Suppressor macrophage treated with lipopolysaccharide for 4 hours (primary cell): ENCODE measurements around the gene INO80.
"Not testable (repeated sequence)": the region's sequence is repeated elsewhere in the genome, so short reads cannot be mapped to it uniquely, and the experiment has no call there.

Experiments
- DNase-seq: peaks from one replicate; pipeline ENCODE4 v3.0.0-alpha.2; 2020

Gene INO80, protein sequence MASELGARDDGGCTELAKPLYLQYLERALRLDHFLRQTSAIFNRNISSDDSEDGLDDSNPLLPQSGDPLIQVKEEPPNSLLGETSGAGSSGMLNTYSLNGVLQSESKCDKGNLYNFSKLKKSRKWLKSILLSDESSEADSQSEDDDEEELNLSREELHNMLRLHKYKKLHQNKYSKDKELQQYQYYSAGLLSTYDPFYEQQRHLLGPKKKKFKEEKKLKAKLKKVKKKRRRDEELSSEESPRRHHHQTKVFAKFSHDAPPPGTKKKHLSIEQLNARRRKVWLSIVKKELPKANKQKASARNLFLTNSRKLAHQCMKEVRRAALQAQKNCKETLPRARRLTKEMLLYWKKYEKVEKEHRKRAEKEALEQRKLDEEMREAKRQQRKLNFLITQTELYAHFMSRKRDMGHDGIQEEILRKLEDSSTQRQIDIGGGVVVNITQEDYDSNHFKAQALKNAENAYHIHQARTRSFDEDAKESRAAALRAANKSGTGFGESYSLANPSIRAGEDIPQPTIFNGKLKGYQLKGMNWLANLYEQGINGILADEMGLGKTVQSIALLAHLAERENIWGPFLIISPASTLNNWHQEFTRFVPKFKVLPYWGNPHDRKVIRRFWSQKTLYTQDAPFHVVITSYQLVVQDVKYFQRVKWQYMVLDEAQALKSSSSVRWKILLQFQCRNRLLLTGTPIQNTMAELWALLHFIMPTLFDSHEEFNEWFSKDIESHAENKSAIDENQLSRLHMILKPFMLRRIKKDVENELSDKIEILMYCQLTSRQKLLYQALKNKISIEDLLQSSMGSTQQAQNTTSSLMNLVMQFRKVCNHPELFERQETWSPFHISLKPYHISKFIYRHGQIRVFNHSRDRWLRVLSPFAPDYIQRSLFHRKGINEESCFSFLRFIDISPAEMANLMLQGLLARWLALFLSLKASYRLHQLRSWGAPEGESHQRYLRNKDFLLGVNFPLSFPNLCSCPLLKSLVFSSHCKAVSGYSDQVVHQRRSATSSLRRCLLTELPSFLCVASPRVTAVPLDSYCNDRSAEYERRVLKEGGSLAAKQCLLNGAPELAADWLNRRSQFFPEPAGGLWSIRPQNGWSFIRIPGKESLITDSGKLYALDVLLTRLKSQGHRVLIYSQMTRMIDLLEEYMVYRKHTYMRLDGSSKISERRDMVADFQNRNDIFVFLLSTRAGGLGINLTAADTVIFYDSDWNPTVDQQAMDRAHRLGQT (N-terminal part only)

DNA sequence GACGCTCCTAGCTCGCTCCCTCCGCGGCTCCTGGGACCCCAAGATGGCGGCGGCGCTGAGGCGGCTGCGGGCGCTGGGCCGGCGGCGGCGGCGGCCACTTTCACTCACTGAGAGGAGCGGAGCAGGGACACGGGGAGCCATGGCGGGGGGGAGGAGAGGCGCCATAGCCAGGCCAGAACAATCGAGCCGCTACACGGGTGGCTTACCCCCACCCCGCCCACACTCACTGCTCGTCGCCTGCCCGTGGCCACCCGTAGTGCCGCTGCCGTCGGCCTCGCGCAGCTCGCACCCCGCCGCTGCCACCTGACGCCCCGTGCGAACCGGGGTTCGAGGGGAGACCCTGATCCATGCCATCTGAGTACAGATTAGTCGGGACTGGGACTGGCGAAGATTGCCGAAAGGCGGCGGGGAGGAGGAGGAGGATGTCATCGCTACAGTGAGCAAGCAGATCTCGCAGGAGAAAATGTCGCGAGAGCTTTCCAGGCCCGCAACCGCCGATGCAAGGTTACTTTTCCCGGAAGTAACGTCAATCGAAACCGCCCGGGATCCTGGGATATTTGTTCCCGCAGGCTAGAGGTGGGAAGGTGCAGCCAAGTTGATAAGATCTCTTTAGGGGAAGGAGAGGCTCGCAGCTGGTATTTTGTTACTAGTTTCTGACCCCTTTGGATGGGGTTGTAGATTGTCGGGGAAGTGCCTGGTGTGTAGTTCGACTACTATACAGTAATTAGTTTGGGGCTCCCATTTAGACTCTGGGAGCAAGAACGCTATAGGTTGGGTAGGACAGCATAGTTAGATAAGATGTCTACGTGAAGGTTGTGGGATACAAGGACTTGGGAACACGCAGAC lies at the start of gene INO80:
Gene INO80 (minus strand): TSS at position 165 of the 846 bp plus-strand sequence. CDS start 19,970 bp downstream, outside the sequence.
- DNase-seq = peak; percentile 99

DNA sequence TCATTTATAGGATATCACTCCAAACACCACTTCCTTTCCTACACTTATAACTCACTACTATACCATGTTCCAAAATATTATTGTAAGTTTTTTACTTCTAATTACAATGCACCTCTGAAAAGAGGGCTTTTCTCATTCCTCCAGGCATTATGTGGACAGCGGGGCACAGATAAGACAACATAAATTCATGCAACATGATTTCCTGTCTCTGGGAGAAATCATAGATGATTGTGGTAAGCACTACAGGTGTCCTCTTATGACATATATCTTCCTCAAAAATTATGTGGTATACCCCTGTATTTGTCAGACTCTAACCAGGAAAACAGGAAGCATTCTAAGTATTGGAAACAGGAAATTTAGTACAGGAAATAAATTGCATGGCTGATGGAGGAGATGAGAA lies 45.7 kb upstream of the INO80 start:
- no peak for DNase-seq

DNA sequence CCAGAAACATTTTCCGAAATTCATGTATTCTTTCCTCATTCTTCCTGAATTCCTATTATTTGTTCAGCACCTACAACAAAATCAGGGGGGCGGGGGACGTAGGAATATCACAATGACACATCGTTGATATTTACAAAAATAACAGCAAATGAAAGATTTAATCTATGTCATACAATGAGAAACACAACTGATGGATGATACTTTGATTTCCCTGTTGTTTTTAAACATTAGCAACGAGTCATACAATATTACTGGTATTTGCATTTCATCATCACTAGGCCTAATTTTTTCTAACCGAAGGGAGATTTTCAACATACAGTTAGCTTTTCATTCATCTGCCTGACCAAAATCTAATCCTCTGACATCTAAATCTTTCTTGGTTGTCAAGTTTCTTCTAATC lies 45.3 kb upstream of the INO80 start:
- peak; percentile 25 for DNase-seq

DNA sequence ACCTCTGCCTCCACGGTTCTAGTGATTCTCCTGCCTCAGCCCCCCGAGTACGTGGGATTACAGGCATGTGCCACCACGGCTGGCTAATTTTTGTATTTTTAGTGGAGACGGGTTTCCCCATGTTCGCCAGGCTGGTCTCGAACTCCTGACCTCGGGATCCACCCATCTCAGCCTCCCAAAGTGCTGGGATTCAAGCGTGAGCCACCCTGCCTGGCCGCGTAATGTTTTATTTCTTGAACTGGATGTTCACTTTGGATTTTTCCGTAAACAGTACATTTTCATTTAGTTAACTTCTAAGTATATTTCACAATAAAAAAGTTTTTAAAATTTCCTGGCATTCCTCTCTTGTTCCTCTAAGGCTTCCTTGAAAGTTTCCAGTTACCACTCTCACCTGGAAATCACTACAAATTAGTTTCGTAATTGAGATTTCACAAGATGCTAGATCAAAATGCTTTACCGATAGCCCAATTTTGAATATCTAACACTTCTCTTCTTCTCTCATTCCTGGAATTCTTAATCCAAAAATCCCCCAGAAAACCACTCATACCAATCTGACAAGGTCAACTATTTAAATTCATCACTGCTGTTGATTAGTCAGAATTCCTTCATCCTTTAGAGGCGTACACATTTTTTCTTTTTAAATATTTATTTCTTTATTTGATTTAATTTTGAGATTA lies 44.7 kb upstream of the INO80 start:
- DNase-seq = peak; percentile 23

DNA sequence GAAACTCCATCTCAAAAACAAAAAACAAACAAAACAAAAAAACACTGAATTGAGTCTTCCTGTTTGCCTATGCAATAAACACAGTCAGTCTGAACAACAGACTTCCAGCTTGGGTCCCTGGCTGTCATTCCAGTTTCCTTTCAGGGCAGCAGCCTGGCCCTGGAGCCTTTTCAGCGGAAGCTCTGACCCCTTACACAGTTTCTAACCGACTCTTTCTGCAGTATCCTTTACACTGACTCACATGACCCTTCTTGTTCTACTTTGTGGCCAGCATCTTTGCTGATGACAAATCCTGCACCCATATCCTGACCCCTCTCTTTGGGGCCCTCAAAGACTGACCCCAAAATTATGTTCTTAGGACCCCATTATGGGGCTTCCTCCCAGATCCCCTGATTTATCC lies 38.3 kb upstream of the INO80 start:
- no peak for DNase-seq

DNA sequence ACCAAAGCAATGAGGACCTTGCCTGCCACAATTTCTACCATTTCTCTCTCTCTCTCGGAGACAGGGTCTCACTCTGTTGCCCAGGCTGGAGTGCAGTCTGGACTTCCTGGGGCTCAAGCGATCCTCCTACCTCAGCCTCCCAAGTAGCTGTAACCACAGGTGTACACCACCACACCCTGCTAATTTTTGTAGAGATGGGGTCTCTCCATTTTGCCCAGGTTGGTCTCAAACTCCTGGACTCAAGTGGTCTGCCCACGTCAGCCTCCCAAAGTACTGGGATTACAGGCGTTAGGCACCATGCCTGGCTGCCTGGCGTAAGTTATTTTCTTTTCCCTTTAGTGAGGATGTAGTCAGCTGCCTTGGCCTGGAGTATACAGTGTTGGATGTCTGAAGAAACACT lies 37.7 kb upstream of the INO80 start:
- no peak for DNase-seq

DNA sequence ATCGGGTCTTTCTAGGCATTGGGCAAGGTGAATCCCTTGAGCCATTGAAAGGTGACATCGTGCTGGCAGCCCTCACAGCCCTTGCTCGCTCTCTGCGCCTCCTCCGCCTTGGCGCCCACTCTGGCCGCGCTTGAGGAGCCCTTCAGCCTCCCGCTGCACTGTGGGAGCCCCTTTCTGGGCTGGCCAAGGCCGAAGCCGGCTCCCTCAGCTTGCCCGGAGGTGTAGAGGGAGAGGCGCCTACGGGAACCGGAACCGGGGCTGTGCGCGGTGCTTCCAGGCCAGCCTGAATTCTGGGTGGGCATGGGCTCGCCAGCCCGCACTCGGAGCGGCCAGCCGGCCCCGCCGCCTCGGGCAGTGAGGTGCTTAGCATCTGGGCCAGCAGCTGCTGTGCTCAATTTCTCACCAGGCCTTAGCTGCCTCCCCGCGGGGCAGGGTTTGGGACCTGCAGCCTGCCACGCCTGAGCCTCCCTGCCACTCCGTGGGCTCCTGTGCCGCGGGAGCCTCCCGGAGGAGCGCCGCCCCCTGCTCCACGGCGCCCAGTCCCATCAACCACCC lies 35.4 kb upstream of the INO80 start:
- DNase-seq = no peak

DNA sequence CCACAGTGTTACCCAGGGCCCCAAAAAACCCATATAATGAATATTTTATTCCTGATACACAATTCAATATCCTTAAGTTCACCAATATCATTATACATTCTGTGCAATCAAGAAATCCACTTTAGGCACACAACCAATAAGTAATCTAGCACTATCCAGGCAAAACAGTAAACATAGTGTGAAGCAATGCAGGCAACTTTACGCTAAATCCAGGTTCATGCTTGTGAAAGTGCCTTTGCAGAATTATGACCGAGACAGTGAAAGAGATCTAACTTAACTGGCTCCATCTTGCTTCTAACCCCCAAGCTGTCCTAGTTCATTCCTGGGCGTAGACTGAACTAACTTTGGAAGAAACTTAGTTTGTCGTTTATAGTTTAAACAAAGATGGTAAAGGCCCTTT lies 34.2 kb upstream of the INO80 start:
- no peak for DNase-seq

DNA sequence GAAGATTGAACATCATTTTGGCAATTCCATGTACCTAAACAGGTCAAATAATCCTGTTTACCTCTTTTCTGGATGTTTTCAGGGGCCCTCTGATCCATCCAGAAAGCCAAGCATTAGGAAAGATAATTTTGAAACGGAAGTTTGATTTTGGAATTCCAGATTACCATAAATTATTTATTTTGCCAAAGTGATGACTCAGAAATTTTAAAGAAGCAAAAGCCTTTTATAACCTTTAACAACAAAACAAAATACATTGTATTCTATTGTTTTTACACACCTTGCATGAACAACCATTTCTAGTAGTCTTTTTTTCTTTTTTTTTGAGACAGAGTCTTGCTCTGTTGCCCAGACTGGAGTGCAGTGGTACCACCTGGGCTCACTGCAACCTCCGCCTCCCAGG lies 32.0 kb upstream of the INO80 start:
- no peak for DNase-seq

DNA sequence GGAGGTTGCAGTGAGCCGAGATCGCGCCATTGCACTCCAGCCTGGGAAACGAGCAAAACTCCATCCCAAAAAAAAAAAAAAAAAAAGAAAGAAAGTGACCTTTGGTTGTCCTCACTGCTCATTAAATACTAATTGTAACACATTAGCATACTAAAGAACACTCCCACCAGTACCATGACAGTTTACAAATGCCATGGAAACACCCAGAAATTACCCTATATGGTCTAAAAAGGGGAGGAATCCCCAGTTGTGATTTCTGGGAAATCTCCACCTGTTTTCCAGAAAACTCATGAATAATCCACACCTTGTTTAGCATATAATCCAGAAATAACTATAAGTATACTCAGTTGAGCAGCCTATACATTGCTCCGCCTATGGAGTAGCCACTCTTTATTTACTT lies 23.5 kb upstream of the INO80 start:
- DNase-seq = no peak

DNA sequence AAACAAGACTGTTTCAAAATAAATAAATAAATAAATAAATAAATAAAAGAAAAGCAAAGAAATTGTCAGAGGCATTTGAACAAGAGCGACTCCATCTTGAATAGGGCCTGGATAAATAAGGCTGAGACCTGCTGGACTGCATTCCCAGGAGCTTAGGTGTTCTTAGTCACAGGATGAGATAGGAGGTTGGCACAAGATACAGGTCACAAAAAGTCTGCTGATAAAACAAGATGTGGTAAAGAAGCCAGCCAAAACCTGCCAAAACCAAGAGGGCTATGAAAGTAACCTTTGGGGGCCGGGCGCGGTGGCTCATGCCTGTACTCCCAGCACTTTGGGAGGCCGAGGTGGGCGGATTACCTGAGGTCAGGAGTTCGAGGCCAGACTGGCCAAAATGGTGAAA lies 23.0 kb upstream of the INO80 start:
- not testable (repeated sequence) for DNase-seq

DNA sequence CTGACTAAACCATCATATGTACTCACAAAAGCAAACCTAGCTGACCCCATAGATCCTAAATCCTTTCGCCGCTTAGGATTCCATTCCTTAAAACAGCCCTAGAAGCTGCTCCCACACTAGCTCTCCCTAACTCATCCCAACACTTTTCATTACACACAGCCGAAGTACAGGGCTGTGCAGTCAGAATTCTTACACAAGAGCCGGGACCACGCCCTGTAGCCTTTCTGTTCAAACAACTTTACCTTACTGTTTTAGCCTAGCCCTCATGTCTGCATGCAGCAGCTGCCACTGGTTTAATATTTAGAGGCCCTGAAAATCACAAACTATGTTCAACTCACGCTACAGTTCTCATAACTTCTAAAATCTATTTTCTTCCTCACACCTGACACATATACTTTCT lies 19.5 kb upstream of the INO80 start:
- DNase-seq = not testable (repeated sequence)

DNA sequence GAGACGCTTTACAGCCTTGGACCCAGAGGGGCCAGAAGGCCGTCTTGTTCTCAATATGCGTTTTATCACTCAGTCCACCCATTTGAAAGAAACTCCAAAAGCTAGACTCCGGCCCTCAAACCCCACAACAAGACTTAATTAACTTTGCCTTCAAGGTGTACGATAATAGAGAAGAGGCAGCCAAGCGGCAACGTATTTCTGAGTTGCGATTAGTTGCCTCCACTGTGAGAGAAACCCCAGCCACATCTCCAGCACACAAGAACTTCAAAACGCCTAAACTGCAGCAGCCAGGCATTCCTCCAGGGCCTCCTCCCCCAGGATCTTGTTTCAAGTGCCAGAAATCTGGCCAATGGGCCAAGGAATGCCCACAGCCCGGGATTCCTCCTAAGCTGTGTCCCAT lies 17.4 kb upstream of the INO80 start:
- no peak for DNase-seq

DNA sequence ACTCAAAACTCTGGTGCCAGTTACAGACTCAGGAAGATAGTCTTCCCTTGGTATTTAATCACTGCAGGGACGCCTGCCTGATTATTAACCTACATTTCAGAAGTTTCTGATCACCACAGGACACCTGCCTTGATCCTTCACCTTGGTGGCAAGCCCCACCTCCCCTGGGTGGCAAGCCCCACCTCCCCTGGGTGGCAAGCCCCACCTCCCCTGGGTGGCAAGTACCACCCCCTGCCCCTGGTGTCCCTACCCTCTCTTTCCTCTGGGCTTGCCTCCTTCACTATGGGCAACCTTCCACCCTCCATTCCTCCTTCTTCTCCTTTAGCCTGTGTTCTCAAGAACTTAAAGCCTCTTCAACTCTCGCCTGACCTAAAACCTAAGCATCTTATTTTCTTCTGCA lies 16.0 kb upstream of the INO80 start:
- DNase-seq = not testable (repeated sequence)

DNA sequence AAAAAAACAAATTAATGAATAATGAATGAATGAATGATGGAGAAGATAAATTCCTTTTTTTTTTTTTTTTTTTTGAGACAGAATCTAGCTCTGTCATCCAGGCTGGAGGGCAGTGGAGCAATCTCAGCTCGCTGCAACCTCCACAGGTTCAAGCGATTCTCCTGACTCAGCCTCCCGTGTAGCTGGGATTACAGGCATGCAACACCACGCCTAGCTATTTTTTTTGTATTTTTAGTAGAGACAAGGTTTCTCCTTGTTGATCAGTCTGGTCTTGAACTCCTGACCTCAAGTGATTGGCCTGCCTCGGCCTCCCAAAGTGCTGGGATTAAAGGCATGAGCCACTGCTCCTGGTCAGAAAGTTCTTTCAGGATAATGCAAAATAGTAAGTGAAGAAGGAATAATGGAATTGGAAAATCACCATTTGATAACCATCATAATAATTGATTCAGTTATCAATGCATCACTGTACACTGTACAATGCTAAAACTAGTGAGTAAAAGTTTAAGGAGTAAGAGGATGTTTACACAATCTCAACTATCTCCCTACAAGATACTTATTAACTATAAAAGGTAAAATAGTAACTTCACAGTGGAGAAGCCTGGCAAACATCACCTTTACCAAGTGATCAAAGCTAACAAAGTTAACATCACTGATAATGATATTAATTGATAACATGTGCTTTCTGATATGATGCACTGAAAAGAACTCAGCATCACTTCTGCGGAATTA lies 12.3 kb upstream of the INO80 start:
- no peak for DNase-seq

DNA sequence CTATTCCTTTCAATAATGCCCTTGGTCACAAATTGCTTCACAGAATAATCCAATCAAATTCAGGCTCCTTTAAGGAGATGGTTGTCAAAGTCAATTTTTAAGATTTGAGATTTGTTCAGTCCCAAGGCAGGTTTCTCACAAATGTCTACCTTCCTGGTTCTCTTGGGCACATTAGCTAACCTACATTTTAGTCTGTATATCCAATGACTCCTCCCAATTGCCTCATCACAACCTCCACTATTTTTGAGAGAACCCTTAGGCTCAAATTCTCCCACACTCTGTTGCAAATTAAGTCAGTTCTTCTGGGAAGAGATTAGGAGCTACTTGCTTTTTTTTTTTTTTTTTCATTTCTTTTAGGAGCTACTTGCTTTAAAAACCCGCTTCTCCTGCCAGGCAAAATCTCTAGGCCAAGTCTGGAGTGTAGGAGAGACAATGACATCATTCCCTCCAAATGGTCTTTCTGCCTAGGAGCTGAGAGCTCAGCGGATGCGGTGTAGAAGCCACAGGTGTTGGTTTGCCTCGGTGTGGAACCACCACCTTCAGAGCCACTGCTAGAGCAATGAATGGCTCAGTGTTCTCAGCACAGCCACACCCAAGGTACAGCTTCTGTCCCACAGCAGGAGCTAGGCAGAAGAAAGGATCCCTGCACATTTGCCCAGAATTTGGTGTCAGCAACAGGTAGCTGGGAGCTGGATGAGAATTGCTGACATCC lies 10.0 kb upstream of the INO80 start:
- no peak for DNase-seq

DNA sequence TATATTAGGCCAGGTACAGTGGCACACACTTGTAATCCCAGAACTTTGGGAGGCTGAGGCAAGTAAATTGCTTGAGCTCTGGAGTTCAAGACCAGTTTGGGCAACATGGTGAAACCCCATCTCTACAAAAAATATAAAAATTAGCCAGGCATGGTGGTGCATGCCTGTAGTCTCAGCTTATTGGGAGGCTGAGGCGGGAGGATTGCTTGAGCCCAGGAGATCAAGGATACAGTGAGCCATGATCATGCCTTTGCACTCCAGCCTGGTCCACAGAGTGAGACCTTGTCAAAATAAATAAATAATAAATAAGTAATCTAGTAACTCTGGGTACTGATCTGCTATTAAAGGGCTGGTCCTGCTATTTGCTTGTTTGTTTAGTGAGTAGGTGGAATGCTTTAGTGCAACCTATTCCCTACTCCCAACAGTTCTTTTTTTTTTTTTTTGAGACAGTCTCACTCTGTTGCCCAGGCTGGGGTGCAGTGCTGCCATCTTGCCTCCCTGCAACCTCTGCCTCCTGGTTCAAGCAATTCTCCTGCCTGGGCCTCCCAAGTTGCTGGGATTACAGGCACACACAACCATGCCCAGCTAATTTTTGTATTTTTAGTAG lies 9.1 kb upstream of the INO80 start:
- no peak for DNase-seq

DNA sequence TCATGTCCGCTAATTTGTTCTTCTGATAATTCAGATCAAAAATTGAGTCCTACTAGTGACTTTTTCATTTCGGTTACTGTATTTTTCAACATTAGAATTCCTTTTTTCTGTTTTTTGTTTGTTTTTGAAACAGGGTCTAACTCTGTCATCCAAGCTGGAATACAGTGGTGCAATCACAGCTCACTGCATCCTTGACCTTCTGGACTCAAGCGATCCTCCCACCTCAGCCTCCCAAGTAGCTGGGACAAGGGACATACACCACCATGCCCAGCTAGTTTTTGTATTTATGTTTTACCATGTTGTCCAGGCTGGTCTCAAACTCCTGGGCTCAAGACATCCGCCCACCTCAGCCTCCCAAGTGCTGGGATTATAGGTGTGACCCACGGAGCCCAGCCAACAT lies 8.0 kb upstream of the INO80 start:
- no peak for DNase-seq

DNA sequence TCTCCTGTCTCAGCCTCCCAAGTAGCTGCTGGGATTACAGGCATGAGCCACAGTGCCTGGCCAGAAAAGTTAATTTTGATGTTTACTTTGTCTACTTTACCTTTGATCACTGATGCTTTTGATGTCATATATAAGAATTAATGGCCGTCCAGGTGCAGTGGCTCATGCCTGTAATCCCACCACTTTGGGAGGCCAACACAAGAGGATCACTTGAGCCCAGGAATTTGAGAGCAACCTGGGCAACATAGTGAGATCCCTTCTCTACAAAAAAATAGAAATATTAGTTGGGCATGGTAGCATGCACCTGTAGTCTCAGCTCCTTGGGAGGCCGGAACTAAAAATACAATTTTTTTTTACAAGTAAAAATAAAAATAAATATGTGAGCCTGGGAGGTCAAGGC lies 6.8 kb upstream of the INO80 start:
- DNase-seq = no peak

DNA sequence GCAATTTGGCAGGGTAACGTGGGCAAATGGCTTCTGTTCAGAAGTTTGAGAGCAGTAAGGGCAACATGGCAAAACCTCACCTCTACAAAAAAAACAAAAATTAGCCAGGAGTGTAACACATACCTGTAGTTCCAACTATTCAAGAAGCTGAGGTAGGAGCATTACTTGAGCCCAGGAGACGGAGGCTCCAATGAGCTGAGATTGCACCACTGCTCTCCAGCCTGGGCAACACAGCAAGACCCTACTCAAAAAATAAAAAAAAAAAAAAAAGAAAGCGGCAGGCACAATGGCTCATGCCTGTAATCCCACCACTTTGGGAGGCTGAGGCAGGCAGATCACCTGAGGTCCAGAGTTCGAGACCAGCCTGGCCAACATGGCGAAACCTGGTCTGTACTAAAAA lies 5.9 kb upstream of the INO80 start:
- no peak for DNase-seq
